ENCODE measurements around the gene DNAAF9. TPM values are rescaled to one million over a fixed set of nuclear protein-coding genes. Genes with fewer than 3 reads are reported as not detected.

The DNAAF9 gene
- total RNA-seq, 2 experiments from 2014 or later, result 0.23 TPM; not detected in 1

DNA sequence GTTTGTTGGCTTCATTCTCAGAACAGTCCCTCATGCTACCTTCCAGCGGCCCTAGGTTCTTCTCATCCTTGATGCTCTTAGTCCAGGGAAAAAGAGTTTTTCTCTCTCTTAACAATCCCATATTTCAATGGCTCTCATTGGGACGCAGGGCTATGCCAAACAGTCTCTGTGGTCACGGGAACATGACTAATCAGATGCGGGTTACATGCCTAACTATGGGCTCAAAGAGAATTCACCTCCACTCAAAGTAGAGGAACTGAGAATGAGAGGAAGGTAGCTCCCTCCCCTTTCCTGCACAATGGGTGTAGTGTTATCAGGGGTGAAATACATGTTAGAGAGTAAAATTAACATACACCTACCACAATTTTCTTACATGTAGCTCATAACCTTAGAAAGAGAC, 45.2 kb upstream of the DNAAF9 start:
- H2AFZ ChIP-seq (ENCODE audit: low read length), result no peak overlapping the region
- DNase-seq (ENCODE audit: low spot score), result no peak
- no peaks in the 10 kb centered on the region for H3K79me2 ChIP-seq (ENCODE audit: insufficient read depth, low read depth, low read length)
- no peak overlapping the region for H3K4me3 ChIP-seq (ENCODE audit: low read depth, low read length, poor library complexity, severe bottlenecking)
- H3K36me3 ChIP-seq (ENCODE audit: insufficient read depth, low read length), result no peaks in the 10 kb centered on the region
- BruUV-seq (replicated peaks), result no TSS peak
- intact Hi-C loops (cut with micrococcal nuclease; ENCODE audit: unreplicated experiment), result no loop called here
- POLR2A ChIA-PET, result interaction anchor here (0.8 kb wide), 1 partner anchor 19 kb away, joined by 4 read pairs; no protein-coding TSS in a partner anchor
- no peak overlapping the region for H3K4me2 ChIP-seq (ENCODE audit: low read length)
- no peaks in the 10 kb centered on the region for H3K9me3 ChIP-seq (ENCODE audit: low read length)
- H3K9me2 ChIP-seq (ENCODE audit: insufficient read depth, low read length), result no peaks in the 10 kb centered on the region
- no peaks in the 10 kb centered on the region for H4K20me1 ChIP-seq (ENCODE audit: insufficient read depth, low read length)
- H3K27ac ChIP-seq (ENCODE audit: low read depth, low read length, poor library complexity, severe bottlenecking), result no peak overlapping the region
- CTCF ChIA-PET (ENCODE audit: unreplicated experiment), result no interaction called here
- H3K4me1 ChIP-seq (ENCODE audit: insufficient read depth, low read length, poor library complexity, severe bottlenecking), result no peaks in the 10 kb centered on the region
- TF ChIP-seq, protein P1, sequence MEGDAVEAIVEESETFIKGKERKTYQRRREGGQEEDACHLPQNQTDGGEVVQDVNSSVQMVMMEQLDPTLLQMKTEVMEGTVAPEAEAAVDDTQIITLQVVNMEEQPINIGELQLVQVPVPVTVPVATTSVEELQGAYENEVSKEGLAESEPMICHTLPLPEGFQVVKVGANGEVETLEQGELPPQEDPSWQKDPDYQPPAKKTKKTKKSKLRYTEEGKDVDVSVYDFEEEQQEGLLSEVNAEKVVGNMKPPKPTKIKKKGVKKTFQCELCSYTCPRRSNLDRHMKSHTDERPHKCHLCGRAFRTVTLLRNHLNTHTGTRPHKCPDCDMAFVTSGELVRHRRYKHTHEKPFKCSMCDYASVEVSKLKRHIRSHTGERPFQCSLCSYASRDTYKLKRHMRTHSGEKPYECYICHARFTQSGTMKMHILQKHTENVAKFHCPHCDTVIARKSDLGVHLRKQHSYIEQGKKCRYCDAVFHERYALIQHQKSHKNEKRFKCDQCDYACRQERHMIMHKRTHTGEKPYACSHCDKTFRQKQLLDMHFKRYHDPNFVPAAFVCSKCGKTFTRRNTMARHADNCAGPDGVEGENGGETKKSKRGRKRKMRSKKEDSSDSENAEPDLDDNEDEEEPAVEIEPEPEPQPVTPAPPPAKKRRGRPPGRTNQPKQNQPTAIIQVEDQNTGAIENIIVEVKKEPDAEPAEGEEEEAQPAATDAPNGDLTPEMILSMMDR (conservative IDR thresholded peaks at IDR 0.05; ENCODE audit: low read length), result no peak
- TF ChIP-seq EZH2phosphoT487 (IDR thresholded peaks at IDR 0.05; ENCODE audit: borderline replicate concordance, low read depth, low read length), result no peak

DNA sequence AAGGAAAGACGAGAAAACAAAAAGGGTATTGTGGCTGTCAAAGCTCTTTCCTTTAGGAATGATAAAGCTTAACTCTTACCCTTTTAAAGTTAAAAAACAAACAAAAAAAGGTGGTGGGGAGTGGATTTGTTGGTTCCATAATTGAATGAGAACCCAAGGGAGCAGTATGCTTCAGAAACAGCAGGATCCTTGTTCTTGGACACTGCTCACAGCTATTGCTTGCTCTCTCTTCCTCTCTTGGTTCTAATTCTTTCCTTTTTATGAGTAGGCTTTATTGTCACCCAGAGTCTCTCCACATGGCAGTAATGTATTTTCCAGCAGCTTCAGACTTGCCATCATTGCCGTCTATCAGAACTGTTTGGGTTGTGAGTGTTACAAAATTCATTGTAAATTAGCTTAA, 44.7 kb upstream of the DNAAF9 start:
- no peak overlapping the region for H2AFZ ChIP-seq (ENCODE audit: low read length)
- no TSS peak for BruUV-seq (replicated peaks)
- no peaks in the 10 kb centered on the region for H3K9me2 ChIP-seq (ENCODE audit: insufficient read depth, low read length)
- H3K79me2 ChIP-seq (ENCODE audit: insufficient read depth, low read depth, low read length), result no peaks in the 10 kb centered on the region
- H3K36me3 ChIP-seq (ENCODE audit: insufficient read depth, low read length), result no peaks in the 10 kb centered on the region
- H3K4me3 ChIP-seq (ENCODE audit: low read depth, low read length, poor library complexity, severe bottlenecking), result no peak overlapping the region
- no peak overlapping the region for H3K27ac ChIP-seq (ENCODE audit: low read depth, low read length, poor library complexity, severe bottlenecking)
- H3K4me1 ChIP-seq (ENCODE audit: insufficient read depth, low read length, poor library complexity, severe bottlenecking), result no peaks in the 10 kb centered on the region
- TF ChIP-seq, protein P1 (conservative IDR thresholded peaks at IDR 0.05; ENCODE audit: low read length), result no peak
- TF ChIP-seq EZH2phosphoT487 (IDR thresholded peaks at IDR 0.05; ENCODE audit: borderline replicate concordance, low read depth, low read length), result no peak
- no peak overlapping the region for H3K4me2 ChIP-seq (ENCODE audit: low read length)
- H3K9me3 ChIP-seq (ENCODE audit: low read length), result no peaks in the 10 kb centered on the region
- intact Hi-C loops (cut with micrococcal nuclease; ENCODE audit: unreplicated experiment), result no loop called here
- H4K20me1 ChIP-seq (ENCODE audit: insufficient read depth, low read length), result no peaks in the 10 kb centered on the region
- POLR2A ChIA-PET, result interaction anchor here (0.5 to 0.8 kb wide), 2 partner anchors 19 to 56 kb away, joined by 4 to 5 read pairs; no protein-coding TSS in a partner anchor
- no peak for DNase-seq (ENCODE audit: low spot score)
- CTCF ChIA-PET (ENCODE audit: unreplicated experiment), result no interaction called here

DNA sequence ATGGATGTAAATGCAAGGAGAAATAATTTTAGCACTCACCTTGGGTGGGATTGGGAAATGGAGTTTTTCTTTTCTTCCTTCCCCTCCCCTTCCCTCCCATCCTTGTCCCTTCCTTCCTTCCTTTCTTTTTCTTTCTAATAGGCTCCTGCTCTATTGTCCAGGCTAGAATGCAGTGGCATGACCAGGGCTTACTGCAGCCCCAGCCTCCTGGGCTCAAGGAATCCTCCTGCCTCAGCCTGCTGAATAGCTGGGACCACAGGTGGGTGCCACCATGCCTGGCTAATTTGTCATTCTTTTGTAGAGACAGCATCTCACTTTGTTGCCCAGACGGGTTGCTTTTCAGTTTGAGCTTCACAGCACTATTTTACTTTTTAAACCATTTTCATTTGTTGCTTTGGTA, 41.9 kb upstream of the DNAAF9 start:
- ChIA-PET POLR2A (no interaction called here), CTCF (ENCODE audit: unreplicated experiment) (no interaction called here)
- H2AFZ ChIP-seq (ENCODE audit: low read length), result no peak overlapping the region
- no peaks in the 10 kb centered on the region for H3K36me3 ChIP-seq (ENCODE audit: insufficient read depth, low read length)
- no peak for DNase-seq (ENCODE audit: low spot score)
- H3K4me2 ChIP-seq (ENCODE audit: low read length), result no peak overlapping the region
- TF ChIP-seq, protein P1 (conservative IDR thresholded peaks at IDR 0.05; ENCODE audit: low read length), result no peak
- no peak for TF ChIP-seq EZH2phosphoT487 (IDR thresholded peaks at IDR 0.05; ENCODE audit: borderline replicate concordance, low read depth, low read length)
- intact Hi-C loops (cut with micrococcal nuclease; ENCODE audit: unreplicated experiment), result no loop called here
- H4K20me1 ChIP-seq (ENCODE audit: insufficient read depth, low read length), result no peaks in the 10 kb centered on the region
- no peaks in the 10 kb centered on the region for H3K9me3 ChIP-seq (ENCODE audit: low read length)
- H3K79me2 ChIP-seq (ENCODE audit: insufficient read depth, low read depth, low read length), result no peaks in the 10 kb centered on the region
- no peak overlapping the region for H3K4me3 ChIP-seq (ENCODE audit: low read depth, low read length, poor library complexity, severe bottlenecking)
- no peaks in the 10 kb centered on the region for H3K9me2 ChIP-seq (ENCODE audit: insufficient read depth, low read length)
- no TSS peak for BruUV-seq (replicated peaks)
- H3K27ac ChIP-seq (ENCODE audit: low read depth, low read length, poor library complexity, severe bottlenecking), result no peak overlapping the region
- H3K4me1 ChIP-seq (ENCODE audit: insufficient read depth, low read length, poor library complexity, severe bottlenecking), result no peaks in the 10 kb centered on the region
